PC-9 (cell line): ENCODE results near the gene HAUS3.

ENCODE experiments used
- CTCF ChIP-seq: fragments of 200-600 bp; sonication (generic); conservative IDR thresholded peaks from 2 replicates; pipeline ENCODE4 v1.6.1; 2017; ENCODE audit warnings: mixed run types, antibody characterized with exemption, mild to moderate bottlenecking, moderate library complexity
- EZH2 ChIP-seq: fragments of 200-600 bp; sonication (generic); IDR thresholded peaks from 2 replicates; pipeline ENCODE4 v1.8.0; 2017; ENCODE audit warnings: antibody characterized with exemption, low read depth

DNA sequence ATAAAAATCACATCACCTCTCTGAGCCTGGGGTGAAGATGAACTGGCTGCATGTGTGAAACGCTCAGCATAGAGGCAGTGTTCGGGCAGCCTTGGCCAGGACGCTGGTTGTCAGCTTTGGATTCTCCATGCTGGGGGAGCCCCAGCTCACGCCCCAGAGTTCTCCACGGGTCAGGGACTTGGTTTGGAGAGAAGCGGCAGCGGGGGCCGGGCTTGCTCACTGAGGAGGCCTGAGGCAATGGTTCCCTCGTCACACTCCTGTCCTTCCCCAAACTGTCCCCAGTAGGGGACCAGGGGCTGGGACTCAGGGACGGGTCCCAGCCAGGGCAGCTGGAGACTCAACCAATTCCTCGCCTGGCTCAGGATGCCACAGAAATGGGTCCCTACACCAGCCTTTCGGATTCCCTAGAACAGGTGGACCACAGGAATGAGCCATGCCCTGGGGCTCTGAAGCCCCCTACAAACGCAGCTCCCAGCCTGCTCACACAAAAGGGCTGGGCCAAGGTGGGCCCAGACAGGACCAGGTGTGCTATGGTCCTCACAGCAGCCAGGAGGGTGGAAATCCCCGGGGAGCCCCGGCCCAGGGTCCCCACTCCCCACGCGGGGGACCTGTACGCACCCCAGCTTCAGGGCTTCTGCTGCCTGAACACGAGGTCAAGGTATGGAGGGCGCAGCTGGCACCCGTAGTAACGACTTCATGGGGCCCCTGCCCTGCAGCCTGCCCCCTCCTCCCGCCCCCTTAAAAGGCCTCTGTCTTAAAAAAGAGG lies 18.6 kb upstream of the HAUS3 start:
- TF ChIP-seq CTCF (no peak), EZH2 (no peak)
